Neural progenitor cell (in vitro differentiated cells): ENCODE results near the gene CD34. TPM values are rescaled to one million over a fixed set of nuclear protein-coding genes. Genes with fewer than 3 reads are reported as not detected.

Experiments used
- DNase-seq: peaks from one replicate; pipeline ENCODE4 v3.0.0-alpha.2; 2016; ENCODE audit warnings: low spot score
- H2AFZ ChIP-seq: fragments of 200-600 bp; sonication (generic); replicated peaks from 2 replicates; pipeline ENCODE4 v1.6.1; 2016; ENCODE audit warnings: antibody characterized with exemption
- H3F3A ChIP-seq: fragments of 200-600 bp; sonication (generic); 2 replicates; pipeline ENCODE4 v1.6.1; 2016; ENCODE audit warnings: antibody characterized with exemption, low read depth
- H3K27ac ChIP-seq: fragments of 200-600 bp; sonication (generic); 2 replicates; pipeline ENCODE4 v1.5.1; 2016; ENCODE audit warnings: mild to moderate bottlenecking
- H3K27me3 ChIP-seq: fragments of 200-600 bp; sonication (generic); 2 replicates; pipeline ENCODE4 v1.6.1; 2016; ENCODE audit warnings: mild to moderate bottlenecking, moderate library complexity
- H3K36me3 ChIP-seq: fragments of 200-600 bp; sonication (generic); 2 replicates; pipeline ENCODE4 v1.5.1; 2016
- H3K4me1 ChIP-seq: fragments of 200-600 bp; sonication (generic); 2 replicates; pipeline ENCODE4 v1.6.1; 2016; ENCODE audit warnings: mixed run types
- H3K4me2 ChIP-seq: fragments of 200-600 bp; sonication (generic); 2 replicates; pipeline ENCODE4 v1.6.1; 2016
- H3K4me3 ChIP-seq: fragments of 200-600 bp; sonication (generic); 2 replicates; pipeline ENCODE4 v1.5.1; 2016
- H3K79me2 ChIP-seq: fragments of 200-600 bp; sonication (generic); 2 replicates; pipeline ENCODE4 v1.6.1; 2016; ENCODE audit warnings: low read depth
- H3K9ac ChIP-seq: fragments of 200-600 bp; sonication (generic); 2 replicates; pipeline ENCODE4 v1.6.1; 2016
- H3K9me3 ChIP-seq: fragments of 200-600 bp; sonication (generic); 2 replicates; pipeline ENCODE4 v1.5.1; 2016; ENCODE audit warnings: low read depth
- H4K20me1 ChIP-seq: fragments of 200-600 bp; sonication (generic); 2 replicates; pipeline ENCODE4 v1.6.1; 2016; ENCODE audit warnings: low read depth
- H3K27ac Mint-ChIP-seq: 3 replicates; pipeline ENCODE4 v1.8.0; 2021; ENCODE audit warnings: mixed read lengths
- H3K27me3 Mint-ChIP-seq: 2 replicates; pipeline ENCODE4 v1.8.0; 2022; ENCODE audit warnings: low read depth, mild to moderate bottlenecking, inconsistent platforms, moderate library complexity, mixed read lengths; ENCODE audit not compliant: insufficient read depth
- H3K36me3 Mint-ChIP-seq: 3 replicates; pipeline ENCODE4 v1.8.0; 2021; ENCODE audit warnings: mixed read lengths
- H3K4me1 Mint-ChIP-seq: 3 replicates; pipeline ENCODE4 v1.8.0; 2021; ENCODE audit warnings: mixed read lengths
- H3K4me3 Mint-ChIP-seq: 3 replicates; pipeline ENCODE4 v1.8.0; 2021; ENCODE audit warnings: mild to moderate bottlenecking, moderate library complexity, mixed read lengths
- H3K9me3 Mint-ChIP-seq: 3 replicates; pipeline ENCODE4 v1.8.0; 2020; ENCODE audit warnings: mixed read lengths
- CTCF ChIP-seq: fragments of 200-600 bp; sonication (generic); IDR thresholded peaks from 2 replicates; pipeline ENCODE4 v1.5.1; 2017; ENCODE audit warnings: antibody characterized with exemption, mild to moderate bottlenecking
- EZH2 ChIP-seq: fragments of 200-600 bp; sonication (generic); IDR thresholded peaks from 2 replicates; pipeline ENCODE4 v1.6.1; 2017; ENCODE audit warnings: antibody characterized with exemption, mild to moderate bottlenecking, moderate library complexity
- EZH2phosphoT487 ChIP-seq: fragments of 200-600 bp; sonication (generic); IDR thresholded peaks from 2 replicates; pipeline ENCODE4 v1.6.1; 2017; ENCODE audit warnings: antibody characterized with exemption
- total RNA-seq: library from RNA; depleted of rRNA; stranded (reverse); fragments of >200 nt; gene quantifications from 2 replicates; pipeline ENCODE4 v1.2.3, GENCODE V29; 2015; ENCODE audit warnings: low replicate concordance

The CD34 gene
- total RNA-seq, 1 donor from 2014 or later: 0.43 TPM

GRCh38 chr1:207897188-207897587 is 13.7 kb downstream of the CD34 start:
- Mint-ChIP-seq H3K36me3 (no peaks in the 10 kb centered on the region), H3K4me3 (no peak overlapping the region), H3K4me1 (no peaks in the 10 kb centered on the region), H3K27ac (no peak overlapping the region), H3K9me3 (no peaks in the 10 kb centered on the region), H3K27me3 (no peaks in the 10 kb centered on the region)
- Histone ChIP-seq H3K27ac (no peak overlapping the region), H3F3A (no peaks in the 10 kb centered on the region), H3K4me3 (no peak overlapping the region), H3K4me2 (no peak overlapping the region), H4K20me1 (no peaks in the 10 kb centered on the region), H3K79me2 (no peaks in the 10 kb centered on the region), H3K36me3 (no peaks in the 10 kb centered on the region), H3K4me1 (no peaks in the 10 kb centered on the region), H2AFZ (no peak overlapping the region), H3K9me3 (no peaks in the 10 kb centered on the region), H3K9ac (no peak overlapping the region), H3K27me3 (no peaks in the 10 kb centered on the region)
- peak; percentile 44 for DNase-seq
- TF ChIP-seq EZH2: no peak
- no peak for TF ChIP-seq EZH2phosphoT487
- peak; percentile 46 for TF ChIP-seq CTCF

GRCh38 chr1:207896547-207896946 is 14.4 kb downstream of the CD34 start:
- Mint-ChIP-seq H3K4me3 (no peak overlapping the region), H3K36me3 (no peaks in the 10 kb centered on the region), H3K27me3 (no peaks in the 10 kb centered on the region), H3K9me3 (no peaks in the 10 kb centered on the region), H3K27ac (no peak overlapping the region), H3K4me1 (no peaks in the 10 kb centered on the region)
- Histone ChIP-seq H3K4me1 (no peaks in the 10 kb centered on the region), H3K79me2 (no peaks in the 10 kb centered on the region), H3K27me3 (no peaks in the 10 kb centered on the region), H3K9ac (no peak overlapping the region), H3K36me3 (no peaks in the 10 kb centered on the region), H3F3A (no peaks in the 10 kb centered on the region), H4K20me1 (no peaks in the 10 kb centered on the region), H2AFZ (no peak overlapping the region), H3K9me3 (no peaks in the 10 kb centered on the region), H3K27ac (no peak overlapping the region), H3K4me3 (no peak overlapping the region), H3K4me2 (no peak overlapping the region)
- no peak for DNase-seq
- no peak for TF ChIP-seq CTCF
- no peak for TF ChIP-seq EZH2phosphoT487
- TF ChIP-seq EZH2: no peak

GRCh38 chr1:207894704-207895103 is 16.2 kb downstream of the CD34 start:
- H4K20me1 ChIP-seq: no peaks in the 10 kb centered on the region
- no peak overlapping the region for H3K27ac ChIP-seq
- H3K4me3 Mint-ChIP-seq: no peak overlapping the region
- no peaks in the 10 kb centered on the region for H3K36me3 Mint-ChIP-seq
- H3K27me3 ChIP-seq: no peaks in the 10 kb centered on the region
- no peaks in the 10 kb centered on the region for H3K9me3 Mint-ChIP-seq
- no peaks in the 10 kb centered on the region for H3K4me1 Mint-ChIP-seq
- no peak for DNase-seq
- no peaks in the 10 kb centered on the region for H3K27me3 Mint-ChIP-seq
- H3K9ac ChIP-seq: no peak overlapping the region
- H3K4me3 ChIP-seq: no peak overlapping the region
- H3K27ac Mint-ChIP-seq: no peak overlapping the region
- H3F3A ChIP-seq: no peaks in the 10 kb centered on the region
- TF ChIP-seq CTCF (no peak), EZH2 (no peak), EZH2phosphoT487 (no peak)
- no peak overlapping the region for H2AFZ ChIP-seq
- no peaks in the 10 kb centered on the region for H3K9me3 ChIP-seq
- H3K36me3 ChIP-seq: no peaks in the 10 kb centered on the region
- no peak overlapping the region for H3K4me2 ChIP-seq
- H3K79me2 ChIP-seq: no peaks in the 10 kb centered on the region
- no peaks in the 10 kb centered on the region for H3K4me1 ChIP-seq
